ENCODE measurements around the gene BCR.

BCR gene

DNA sequence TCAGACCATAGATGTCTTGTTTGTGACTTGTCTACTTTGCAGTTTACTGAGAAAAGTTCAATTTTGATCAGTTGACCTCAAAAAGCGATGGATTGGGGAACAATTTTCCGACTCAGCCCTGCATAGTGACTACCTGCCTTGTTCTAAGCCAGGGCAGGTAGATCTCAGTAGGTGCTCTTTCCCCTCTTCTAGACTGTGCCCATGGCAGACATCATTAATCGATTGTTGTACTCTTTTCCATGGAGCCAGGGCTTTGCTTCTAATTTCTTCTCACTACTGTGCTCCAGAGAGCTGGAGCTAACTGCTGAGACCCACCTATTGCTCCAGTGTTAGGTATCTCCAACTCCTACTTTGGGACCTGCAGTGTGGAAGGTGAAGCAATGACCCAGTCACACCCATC lies 25.2 kb upstream of the BCR start:
- H4K20me1 ChIP-seq (ENCODE audit: low read depth, low read length) = no peaks in the 10 kb centered on the region
- no peak overlapping the region for H2AFZ ChIP-seq (ENCODE audit: low read depth, low read length, severe bottlenecking)
- no peaks in the 10 kb centered on the region for H3K27me3 ChIP-seq (ENCODE audit: low read length)
- no peaks in the 10 kb centered on the region for H3K36me3 ChIP-seq (ENCODE audit: low read length)
- H3K4me3 ChIP-seq (ENCODE audit: insufficient read depth, low read length, poor library complexity, severe bottlenecking) = no peak overlapping the region
- no peak overlapping the region for H3K9ac ChIP-seq (ENCODE audit: low read length)
- no peak overlapping the region for H3K27ac ChIP-seq (ENCODE audit: low read depth, low read length)
- H3F3A ChIP-seq (ENCODE audit: insufficient read depth) = no peaks in the 10 kb centered on the region
- no peak overlapping the region for H3K4me2 ChIP-seq (ENCODE audit: low read depth, low read length, poor library complexity, severe bottlenecking)
- no peaks in the 10 kb centered on the region for H3K79me2 ChIP-seq (ENCODE audit: insufficient read depth, low read length)
- H3K9me3 ChIP-seq (ENCODE audit: insufficient read depth, low read length) = no peaks in the 10 kb centered on the region
- no peak for TF ChIP-seq EZH2phosphoT487 (conservative IDR thresholded peaks at IDR 0.05; ENCODE audit: low read length)
- TF ChIP-seq CTCF (IDR thresholded peaks at IDR 0.05; ENCODE audit: insufficient read depth, low read length, poor library complexity, severe bottlenecking) = no peak
- no peaks in the 10 kb centered on the region for H3K9me2 ChIP-seq (replicated peaks; ENCODE audit: insufficient read depth, low read length)

- H3K9me2 ChIP-seq (replicated peaks; ENCODE audit: insufficient read depth, low read length) = no peaks in the 10 kb centered on the region
- H3K27me3 ChIP-seq (ENCODE audit: low read length) = no peaks in the 10 kb centered on the region
- no peak overlapping the region for H3K9ac ChIP-seq (ENCODE audit: low read length)
- no peaks in the 10 kb centered on the region for H3F3A ChIP-seq (ENCODE audit: insufficient read depth)
- H3K9me3 ChIP-seq (ENCODE audit: insufficient read depth, low read length) = no peaks in the 10 kb centered on the region
- H4K20me1 ChIP-seq (ENCODE audit: low read depth, low read length) = no peaks in the 10 kb centered on the region
- no peak overlapping the region for H3K27ac ChIP-seq (ENCODE audit: low read depth, low read length)
- H3K79me2 ChIP-seq (ENCODE audit: insufficient read depth, low read length) = no peaks in the 10 kb centered on the region
- no peak overlapping the region for H3K4me2 ChIP-seq (ENCODE audit: low read depth, low read length, poor library complexity, severe bottlenecking)
- H3K4me3 ChIP-seq (ENCODE audit: insufficient read depth, low read length, poor library complexity, severe bottlenecking) = no peak overlapping the region
- no peak overlapping the region for H2AFZ ChIP-seq (ENCODE audit: low read depth, low read length, severe bottlenecking)
- H3K36me3 ChIP-seq (ENCODE audit: low read length) = no peaks in the 10 kb centered on the region
- no peak for TF ChIP-seq CTCF (IDR thresholded peaks at IDR 0.05; ENCODE audit: insufficient read depth, low read length, poor library complexity, severe bottlenecking)
- no peak for TF ChIP-seq EZH2phosphoT487 (conservative IDR thresholded peaks at IDR 0.05; ENCODE audit: low read length)
These were observed 24.5 kb upstream of the BCR start for GRCh38 chr22:23155831-23156230.

DNA sequence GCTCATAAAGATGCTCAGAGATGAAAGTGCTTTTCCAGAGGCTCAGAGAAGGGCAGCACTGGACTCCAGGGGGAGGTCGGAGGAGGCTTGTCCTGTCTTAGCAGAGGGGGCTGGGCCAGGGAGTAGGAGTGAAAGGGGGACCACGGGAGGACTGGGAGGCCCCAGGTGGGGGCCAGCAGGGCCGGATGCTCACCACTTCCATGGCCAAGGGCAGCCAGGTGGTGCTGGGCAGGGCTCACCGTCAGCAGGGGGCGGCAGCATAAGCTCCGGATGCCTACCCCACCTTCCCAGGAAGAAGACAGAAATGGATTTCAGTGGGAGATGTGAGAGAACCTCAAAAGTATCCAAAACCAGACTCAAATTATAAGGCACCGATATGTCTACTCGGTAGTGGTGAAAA lies 24.0 kb upstream of the BCR start:
- Histone ChIP-seq H3K4me3 (ENCODE audit: insufficient read depth, low read length, poor library complexity, severe bottlenecking) (no peak overlapping the region), H3K79me2 (ENCODE audit: insufficient read depth, low read length) (no peaks in the 10 kb centered on the region), H3K36me3 (ENCODE audit: low read length) (no peaks in the 10 kb centered on the region), H3F3A (ENCODE audit: insufficient read depth) (no peaks in the 10 kb centered on the region), H2AFZ (ENCODE audit: low read depth, low read length, severe bottlenecking) (no peak overlapping the region), H4K20me1 (ENCODE audit: low read depth, low read length) (no peaks in the 10 kb centered on the region), H3K9ac (ENCODE audit: low read length) (no peak overlapping the region), H3K27me3 (ENCODE audit: low read length) (no peaks in the 10 kb centered on the region), H3K27ac (ENCODE audit: low read depth, low read length) (no peak overlapping the region), H3K9me3 (ENCODE audit: insufficient read depth, low read length) (no peaks in the 10 kb centered on the region), H3K4me2 (ENCODE audit: low read depth, low read length, poor library complexity, severe bottlenecking) (no peak overlapping the region), H3K9me2 (replicated peaks; ENCODE audit: insufficient read depth, low read length) (no peaks in the 10 kb centered on the region)
- TF ChIP-seq CTCF (IDR thresholded peaks at IDR 0.05; ENCODE audit: insufficient read depth, low read length, poor library complexity, severe bottlenecking) (no peak), EZH2phosphoT487 (conservative IDR thresholded peaks at IDR 0.05; ENCODE audit: low read length) (no peak)
